Measurements from ENCODE around the gene CD80.
A peak's percentile ranks its signal among the peaks of the same experiment; 100 is the strongest.

The CD80 gene

GRCh38 chr3:119497820-119498185 is 61.6 kb downstream of the CD80 start:
- DNase-seq (ENCODE audit: low read depth), result peak; percentile 10

GRCh38 chr3:119494597-119494996 is 64.8 kb downstream of the CD80 start:
- DNase-seq (ENCODE audit: low read depth), result no peak

GRCh38 chr3:119492810-119493209 is 66.6 kb downstream of the CD80 start:
- no peak for DNase-seq (ENCODE audit: low read depth)

GRCh38 chr3:119492128-119492527 is 67.3 kb downstream of the CD80 start:
- DNase-seq (ENCODE audit: low read depth), result no peak

- DNase-seq (ENCODE audit: low read depth), result no peak
Measured at GRCh38 chr3:119490153-119490552, 69.3 kb downstream of the CD80 start.

GRCh38 chr3:119485563-119485962 is 73.9 kb downstream of the CD80 start:
- DNase-seq (ENCODE audit: low read depth), result no peak

- DNase-seq (ENCODE audit: low read depth), result no peak
Measured at GRCh38 chr3:119483101-119483500, 76.3 kb downstream of the CD80 start.

GRCh38 chr3:119481079-119481478 is 78.3 kb downstream of the CD80 start:
- no peak for DNase-seq (ENCODE audit: low read depth)

Measured in stromal cell of bone marrow (primary cell).